ENCODE measurements around the gene PARD3B.
A peak's percentile ranks its signal among the peaks of the same experiment; 100 is the strongest.

PARD3B gene

GRCh38 chr2:205593891-205594290, 1048.6 kb downstream of the PARD3B start:
- no peak for DNase-seq (ENCODE audit: low read depth, low spot score)

GRCh38 chr2:205596581-205596980, 1051.3 kb downstream of the PARD3B start:
- no peak for DNase-seq (ENCODE audit: low read depth, low spot score)

- DNase-seq (ENCODE audit: low read depth, low spot score) = peak; percentile 36
These were observed 1060.5 kb downstream of the PARD3B start for GRCh38 chr2:205605638-205606304.

- DNase-seq (ENCODE audit: low read depth, low spot score) = no peak
These were observed 1061.9 kb downstream of the PARD3B start for GRCh38 chr2:205607146-205607545.

GRCh38 chr2:205609113-205609512, 1063.8 kb downstream of the PARD3B start:
- no peak for DNase-seq (ENCODE audit: low read depth, low spot score)

- no peak for DNase-seq (ENCODE audit: low read depth, low spot score)
These were observed 1065.2 kb downstream of the PARD3B start for GRCh38 chr2:205610437-205610836.

- no peak for DNase-seq (ENCODE audit: low read depth, low spot score)
These were observed 1067.4 kb downstream of the PARD3B start for GRCh38 chr2:205612636-205613035.

GRCh38 chr2:205613970-205614559, 1068.8 kb downstream of the PARD3B start:
- no peak for DNase-seq (ENCODE audit: low read depth, low spot score)

GRCh38 chr2:205614965-205615364, 1069.7 kb downstream of the PARD3B start:
- DNase-seq (ENCODE audit: low read depth, low spot score) = no peak

- no peak for DNase-seq (ENCODE audit: low read depth, low spot score)
These were observed 1072.6 kb downstream of the PARD3B start for GRCh38 chr2:205617905-205618304.

GRCh38 chr2:205619600-205619999, 1074.3 kb downstream of the PARD3B start:
- no peak for DNase-seq (ENCODE audit: low read depth, low spot score)

GRCh38 chr2:205627085-205627484, 1081.8 kb downstream of the PARD3B start:
- DNase-seq (ENCODE audit: low read depth, low spot score) = no peak

- DNase-seq (ENCODE audit: low read depth, low spot score) = no peak
These were observed 1083.1 kb downstream of the PARD3B start for GRCh38 chr2:205628422-205628821.

- peak; percentile 64 for DNase-seq (ENCODE audit: low read depth, low spot score)
These were observed 1084.0 kb downstream of the PARD3B start for GRCh38 chr2:205629091-205629776.

GRCh38 chr2:205633994-205634393, 1088.7 kb downstream of the PARD3B start:
- no peak for DNase-seq (ENCODE audit: low read depth, low spot score)

- DNase-seq (ENCODE audit: low read depth, low spot score) = no peak
These were observed 1091.5 kb downstream of the PARD3B start for GRCh38 chr2:205636549-205637319.

GRCh38 chr2:205637320-205637602, 1092.0 kb downstream of the PARD3B start:
- no peak for DNase-seq (ENCODE audit: low read depth, low spot score)

GRCh38 chr2:205637779-205638503, 1092.7 kb downstream of the PARD3B start:
- DNase-seq (ENCODE audit: low read depth, low spot score) = no peak

GRCh38 chr2:205640716-205641115, 1095.4 kb downstream of the PARD3B start:
- no peak for DNase-seq (ENCODE audit: low read depth, low spot score)

- no peak for DNase-seq (ENCODE audit: low read depth, low spot score)
These were observed 1097.5 kb downstream of the PARD3B start for GRCh38 chr2:205642599-205643356.

GRCh38 chr2:205643391-205643885, 1098.2 kb downstream of the PARD3B start:
- DNase-seq (ENCODE audit: low read depth, low spot score) = no peak

Measured in ELF-1 (cell line).